Sigmoid colon (tissue), 7 donors: ENCODE measurements around the gene TPSB2. TPM values are rescaled to one million over a fixed set of nuclear protein-coding genes. Genes with fewer than 3 reads are reported as not detected.
A peak's percentile ranks its signal among the peaks of the same experiment; 100 is the strongest.
"Not testable (repeated sequence)": the region's sequence is repeated elsewhere in the genome, so short reads cannot be mapped to it uniquely, and the experiment has no call there.

Experiments
- DNase-seq: peaks from one replicate; pipeline ENCODE4 v3.0.0-alpha.2; 2019
- H3K27ac ChIP-seq, 4 donors: fragments of 200-600 bp; sonication (generic); one replicate each; pipeline ENCODE4 v1.5.1; 2016 to 2019; ENCODE audit warnings: mild to moderate bottlenecking in 1 of 4
- H3K27me3 ChIP-seq, 3 donors: fragments of 200-600 bp; sonication (generic); one replicate each; pipeline ENCODE4 v1.5.1; 2019; ENCODE audit warnings: mild to moderate bottlenecking in 1 of 3
- H3K36me3 ChIP-seq, 4 donors: fragments of 200-600 bp; sonication (generic); one replicate each; pipeline ENCODE4 v1.5.1; 2016 to 2019
- H3K4me1 ChIP-seq, 4 donors: fragments of 200-600 bp; sonication (generic); one replicate each; pipeline ENCODE4 v1.5.1; 2017 to 2019
- H3K4me3 ChIP-seq, 4 donors: fragments of 200-600 bp; sonication (generic); one replicate each; pipeline ENCODE4 v1.5.1; 2017 to 2019; ENCODE audit warnings: mild to moderate bottlenecking in 2 of 4, moderate library complexity in 1 of 4
- H3K9me3 ChIP-seq, 4 donors: fragments of 200-600 bp in 3 of 4; sonication (generic) in 3 of 4; one replicate each; pipeline versions ENCODE4 v1.5.1 to v1.6.1; 2013 to 2019
- EP300 ChIP-seq, 4 donors: sonication (generic); formaldehyde crosslinking; IDR thresholded peaks; one replicate each; pipeline ENCODE4 v1.6.1; 2017; ENCODE audit warnings: antibody characterized with exemption in 4 of 4
- POLR2A ChIP-seq, 2 donors: fragments of 450-650 bp; IDR thresholded peaks; one replicate each; pipeline ENCODE4 v1.6.1; 2016; ENCODE audit warnings: antibody characterized with exemption in 2 of 2, mild to moderate bottlenecking in 2 of 2, moderate library complexity in 2 of 2
- POLR2AphosphoS5 ChIP-seq, 4 donors: sonication (generic); formaldehyde crosslinking; IDR thresholded peaks; one replicate each; pipeline ENCODE4 v1.6.1; 2017; ENCODE audit warnings: antibody characterized with exemption in 4 of 4
- WGBS, 2 donors: extraction: QIAGEN DNeasy Blood & Tissue Kit; methylation state at CpG; one replicate each; pipeline ENCODE4 v1.1.7; 2013; 5-methylcytosine and 5-hydroxymethylcytosine counted together
- intact Hi-C: fragments of 100-400 bp; cut with DNase I; formaldehyde crosslinking; loops from one replicate; pipeline ENCODE4 v1.15.1; 2023
- polyA plus RNA-seq, 3 donors: library from polyadenylated mRNA; stranded (reverse); fragments of 200-250 nt; gene quantifications; one replicate each; pipeline ENCODE4 v1.2.3, GENCODE V29; 2013
- total RNA-seq, 4 donors: library from RNA; depleted of rRNA; stranded (reverse); fragments of >200 nt; gene quantifications; one replicate each; pipeline ENCODE4 v1.1.0, GENCODE V29; 2016
- TF ChIP-seq, protein P1 (sequence below), 4 experiments: fragments of 450-650 bp in 3 of 4; fragments of 200-600 bp in 1 of 4; IDR thresholded peaks; one replicate each; pipeline ENCODE4 v1.5.1; 2016 to 2019; ENCODE audit warnings: antibody characterized with exemption in 4 of 4, mild to moderate bottlenecking in 3 of 4, moderate library complexity in 2 of 4
- donor health status: healthy with polysubstance abuse.
- donor health status: Bipolar disorder and iron deficiency.
- donor health status: healthy.

Gene TPSB2
- total and polyA plus RNA-seq, 7 donors, result 7.9 to 182 (median 13.3) TPM

DNA sequence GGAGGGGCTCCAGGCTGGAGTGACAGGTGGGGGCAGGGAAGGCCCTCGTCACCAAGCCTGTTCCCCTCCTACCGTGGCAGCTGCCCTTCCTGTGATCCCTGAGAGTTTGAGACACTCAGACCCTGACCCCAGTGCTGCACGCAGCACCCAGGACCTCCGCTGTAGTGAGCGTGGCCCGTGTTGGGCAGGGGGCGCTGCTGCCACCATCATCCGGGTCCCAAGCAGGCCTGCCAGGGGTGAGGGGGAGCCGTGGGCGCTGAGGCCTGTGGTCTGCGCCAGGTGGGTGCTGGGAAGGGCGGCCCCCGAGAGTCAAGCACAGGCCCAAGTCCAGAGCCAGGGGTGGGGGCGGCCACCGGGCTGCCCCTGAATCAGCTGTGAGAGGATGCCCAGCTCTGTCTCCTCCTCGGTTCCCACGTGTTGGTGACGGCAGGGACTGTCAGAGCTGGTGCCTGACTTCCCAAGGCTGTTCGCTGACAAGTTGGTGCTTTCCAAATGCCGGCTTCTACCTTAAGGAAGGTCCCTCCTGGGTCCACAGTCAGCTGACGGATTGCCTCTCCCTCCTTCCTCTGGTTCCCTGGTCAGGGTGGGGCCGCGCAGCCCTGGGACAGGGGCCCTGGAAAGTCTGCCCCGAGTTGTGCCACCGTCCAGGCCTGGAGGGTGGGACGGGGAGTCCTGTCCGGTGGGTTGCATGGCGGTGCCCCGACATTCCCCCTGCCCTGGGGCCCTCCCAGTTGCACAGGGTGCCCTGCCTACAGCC is 36.0 kb downstream of the TPSB2 start:
- no peak for TF ChIP-seq EP300 (IDR thresholded peaks at IDR 0.05)
- TF ChIP-seq POLR2A (IDR thresholded peaks at IDR 0.05), result no peak
- TF ChIP-seq POLR2AphosphoS5 (IDR thresholded peaks at IDR 0.05), result no peak
- TF ChIP-seq, protein P1, sequence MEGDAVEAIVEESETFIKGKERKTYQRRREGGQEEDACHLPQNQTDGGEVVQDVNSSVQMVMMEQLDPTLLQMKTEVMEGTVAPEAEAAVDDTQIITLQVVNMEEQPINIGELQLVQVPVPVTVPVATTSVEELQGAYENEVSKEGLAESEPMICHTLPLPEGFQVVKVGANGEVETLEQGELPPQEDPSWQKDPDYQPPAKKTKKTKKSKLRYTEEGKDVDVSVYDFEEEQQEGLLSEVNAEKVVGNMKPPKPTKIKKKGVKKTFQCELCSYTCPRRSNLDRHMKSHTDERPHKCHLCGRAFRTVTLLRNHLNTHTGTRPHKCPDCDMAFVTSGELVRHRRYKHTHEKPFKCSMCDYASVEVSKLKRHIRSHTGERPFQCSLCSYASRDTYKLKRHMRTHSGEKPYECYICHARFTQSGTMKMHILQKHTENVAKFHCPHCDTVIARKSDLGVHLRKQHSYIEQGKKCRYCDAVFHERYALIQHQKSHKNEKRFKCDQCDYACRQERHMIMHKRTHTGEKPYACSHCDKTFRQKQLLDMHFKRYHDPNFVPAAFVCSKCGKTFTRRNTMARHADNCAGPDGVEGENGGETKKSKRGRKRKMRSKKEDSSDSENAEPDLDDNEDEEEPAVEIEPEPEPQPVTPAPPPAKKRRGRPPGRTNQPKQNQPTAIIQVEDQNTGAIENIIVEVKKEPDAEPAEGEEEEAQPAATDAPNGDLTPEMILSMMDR (IDR thresholded peaks at IDR 0.05), result no peak
- H3K27ac ChIP-seq, result peak overlapping the region; percentile 79 to 90 (median 85)
- peaks cover 0 to 20% (median 6%) of the 10 kb centered on the region in 4 donors for H3K36me3 ChIP-seq
- no peak for DNase-seq
- peaks cover 0 to 55% (median 50%) of the 10 kb centered on the region in 4 donors for H3K4me1 ChIP-seq
- intact Hi-C loops, result loop anchor here (1.0 to 2.0 kb wide), 2 partner anchors 43 to 88 kb away; no protein-coding TSS in a partner anchor
- no peak overlapping the region for H3K4me3 ChIP-seq
- WGBS, 2 donors, result 70 to 76% methylated on average over 29 of the region's 29 CpGs
- H3K9me3 ChIP-seq, result no peaks in the 10 kb centered on the region
- H3K27me3 ChIP-seq, result no peaks in the 10 kb centered on the region

DNA sequence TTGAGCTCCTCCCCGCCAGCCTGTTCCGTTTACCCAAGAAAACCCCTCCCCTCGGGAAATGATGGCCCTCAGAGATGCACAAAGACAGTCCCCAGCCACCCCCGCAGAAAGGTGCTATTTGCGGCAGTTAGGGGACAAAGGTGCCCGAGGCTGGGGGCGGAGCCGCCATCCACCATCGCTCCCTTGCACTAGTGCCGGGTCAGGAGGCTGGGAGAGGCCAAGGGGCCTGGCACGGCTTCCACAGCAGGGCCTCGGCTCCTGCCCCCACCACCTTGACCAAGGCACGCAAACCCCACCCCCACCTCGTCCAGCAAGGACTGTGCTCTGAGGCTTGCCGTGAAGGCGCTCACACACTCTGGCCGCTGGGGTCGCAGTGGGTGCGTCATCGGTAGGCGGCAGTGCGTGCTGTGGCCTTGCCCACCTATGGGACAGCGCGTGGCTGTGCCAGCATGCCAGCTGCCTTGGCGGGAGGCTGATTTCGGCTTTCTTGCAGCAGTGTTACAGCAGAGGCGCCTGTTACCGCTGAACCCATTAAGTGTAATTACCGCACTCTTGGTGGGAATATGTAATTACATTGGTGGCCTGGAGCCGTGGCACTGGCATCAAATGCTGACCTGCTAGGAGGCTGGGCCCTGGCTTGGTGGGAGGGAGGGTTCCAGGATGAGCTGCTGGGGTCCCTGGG is 36.7 kb downstream of the TPSB2 start:
- peak overlapping the region; percentile 79 to 90 (median 85) for H3K27ac ChIP-seq
- H3K27me3 ChIP-seq, result no peaks in the 10 kb centered on the region
- WGBS, 2 donors, result 45 to 63% methylated on average over 30 of the region's 30 CpGs
- H3K4me1 ChIP-seq, result peaks cover 0 to 61% (median 52%) of the 10 kb centered on the region in 4 donors
- TF ChIP-seq POLR2AphosphoS5 (IDR thresholded peaks at IDR 0.05), result peak; percentile 19 to 77 (median 61)
- peak in 1 of 4 donors; percentile 64 for TF ChIP-seq EP300 (IDR thresholded peaks at IDR 0.05)
- TF ChIP-seq, protein P1 (IDR thresholded peaks at IDR 0.05), result no peak
- no peak for TF ChIP-seq POLR2A (IDR thresholded peaks at IDR 0.05)
- no peak overlapping the region for H3K4me3 ChIP-seq
- H3K9me3 ChIP-seq, result no peaks in the 10 kb centered on the region
- peak; percentile 92 for DNase-seq
- intact Hi-C loops, result no loop called here
- H3K36me3 ChIP-seq, result peaks cover 0 to 15% (median 6%) of the 10 kb centered on the region in 4 donors

DNA sequence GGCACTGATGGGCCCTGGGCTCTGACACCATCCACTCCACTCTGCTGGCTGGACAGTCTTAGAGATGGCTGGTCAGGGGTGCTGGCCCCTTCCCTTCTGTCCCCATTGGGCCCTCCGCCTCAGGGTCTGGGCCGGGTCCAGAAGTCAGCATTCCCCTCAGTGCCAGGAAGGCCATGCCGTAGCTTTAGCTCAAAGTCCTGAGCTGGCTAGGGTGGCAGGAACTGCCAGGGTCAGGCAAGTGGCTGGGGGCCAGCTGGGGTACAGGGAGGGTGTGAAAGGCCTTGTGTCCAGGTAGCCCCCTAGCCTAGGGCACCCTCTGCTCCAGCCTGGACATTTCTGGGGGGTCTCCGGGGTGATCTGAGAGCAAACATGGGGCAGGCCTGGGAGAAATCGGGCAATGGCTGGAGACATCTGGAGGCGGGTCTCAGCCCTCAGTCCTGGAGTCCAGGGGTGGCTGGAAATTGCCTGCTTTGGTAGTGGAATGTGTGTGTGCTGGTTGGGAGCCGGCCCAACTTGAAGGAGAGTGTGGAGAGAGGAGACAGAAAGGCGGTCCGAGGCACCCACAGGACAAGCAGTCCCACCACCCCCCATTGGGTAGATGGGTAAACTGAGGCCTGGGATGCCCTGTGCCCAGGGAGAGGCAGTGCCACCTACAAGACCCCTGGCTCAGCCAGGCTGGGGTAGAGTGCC is 37.5 kb downstream of the TPSB2 start:
- H3K4me1 ChIP-seq, result peaks cover 0 to 62% (median 52%) of the 10 kb centered on the region in 4 donors
- TF ChIP-seq, protein P1 (IDR thresholded peaks at IDR 0.05), result no peak
- TF ChIP-seq POLR2A (IDR thresholded peaks at IDR 0.05) (no peak), POLR2AphosphoS5 (IDR thresholded peaks at IDR 0.05) (peak in 1 of 4 donors; percentile 15), EP300 (IDR thresholded peaks at IDR 0.05) (no peak)
- no peaks in the 10 kb centered on the region for H3K27me3 ChIP-seq
- H3K36me3 ChIP-seq, result peaks cover 0 to 14% (median 6%) of the 10 kb centered on the region in 4 donors
- H3K27ac ChIP-seq, result peak overlapping the region; percentile 79 to 90 (median 85)
- H3K9me3 ChIP-seq, result no peaks in the 10 kb centered on the region
- intact Hi-C loops, result no loop called here
- WGBS, 2 donors, result 72 to 74% methylated on average over 9 of the region's 9 CpGs
- DNase-seq, result no peak
- no peak overlapping the region for H3K4me3 ChIP-seq

DNA sequence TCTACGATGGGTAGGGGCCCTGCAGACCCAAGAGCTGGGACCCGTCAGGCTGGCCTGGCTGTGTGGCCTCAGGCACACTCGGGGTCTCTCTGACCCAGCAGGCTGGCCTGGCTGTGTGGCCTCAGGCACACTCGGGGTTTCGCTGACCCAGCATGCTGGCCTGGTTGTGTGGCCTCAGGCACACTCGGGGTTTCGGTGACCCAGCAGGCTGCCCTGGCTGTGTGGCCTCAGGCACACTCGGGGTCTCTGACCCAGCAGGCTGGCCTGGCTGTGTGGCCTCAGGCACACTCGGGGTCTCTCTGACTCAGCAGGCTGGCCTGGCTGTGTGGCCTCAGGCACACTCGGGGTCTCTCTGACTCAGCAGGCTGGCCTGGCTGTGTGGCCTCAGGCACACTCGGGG is 39.2 kb downstream of the TPSB2 start:
- H3K4me3 ChIP-seq, H3K27me3 ChIP-seq, H3K9me3 ChIP-seq, H3K36me3 ChIP-seq, DNase-seq, intact Hi-C loops: not testable (repeated sequence)
- WGBS, 2 donors, result 84 to 89% methylated on average over 11 of the region's 11 CpGs
- peak overlapping the region; percentile 50 to 90 (median 70) for H3K27ac ChIP-seq
- peaks cover 0 to 69% (median 54%) of the 10 kb centered on the region in 4 donors for H3K4me1 ChIP-seq
